Mesothelial cell of epicardium (in vitro differentiated cells): Measurements from ENCODE around the gene NAGS. TPM values are rescaled to one million over a fixed set of nuclear protein-coding genes. Genes with fewer than 3 reads are reported as not detected.
A peak's percentile ranks its signal among the peaks of the same experiment; 100 is the strongest.
"Not testable (repeated sequence)": the region's sequence is repeated elsewhere in the genome, so short reads cannot be mapped to it uniquely, and the experiment has no call there.

Experiments used
- DNase-seq, 2 experiments: peaks; one replicate each; pipeline ENCODE4 v3.0.0; 2021; ENCODE audit warnings: low spot score in 2 of 2; ENCODE audit not compliant: unreplicated experiment in 2 of 2
- H3K27ac Mint-ChIP-seq: 2 replicates; pipeline ENCODE4 v1.8.0; 2021; ENCODE audit warnings: mixed read lengths
- H3K27me3 Mint-ChIP-seq: 2 replicates; pipeline ENCODE4 v1.8.0; 2021; ENCODE audit warnings: low read depth, mixed read lengths
- H3K36me3 Mint-ChIP-seq: 2 replicates; pipeline ENCODE4 v1.8.0; 2021; ENCODE audit warnings: mixed read lengths
- H3K4me1 Mint-ChIP-seq: 2 replicates; pipeline ENCODE4 v1.8.0; 2021; ENCODE audit warnings: mixed read lengths
- H3K4me3 Mint-ChIP-seq: 2 replicates; pipeline ENCODE4 v1.8.0; 2021; ENCODE audit warnings: mild to moderate bottlenecking, moderate library complexity, mixed read lengths
- H3K9me3 Mint-ChIP-seq: 2 replicates; pipeline ENCODE4 v1.8.0; 2021; ENCODE audit warnings: mixed read lengths
- total RNA-seq: library from RNA; stranded (reverse); gene quantifications from 3 replicates; pipeline ENCODE4 v1.2.1, GENCODE V29; 2021
- TF ChIP-seq, protein P1 (sequence below): fragments of 200-600 bp; sonication (generic); IDR thresholded peaks from one replicate; pipeline ENCODE4 v1.5.0; 2021; ENCODE audit warnings: antibody characterized with exemption; ENCODE audit not compliant: unreplicated experiment

Gene NAGS
- total RNA-seq, 1 donor from 2014 or later = 0.42 TPM

DNA sequence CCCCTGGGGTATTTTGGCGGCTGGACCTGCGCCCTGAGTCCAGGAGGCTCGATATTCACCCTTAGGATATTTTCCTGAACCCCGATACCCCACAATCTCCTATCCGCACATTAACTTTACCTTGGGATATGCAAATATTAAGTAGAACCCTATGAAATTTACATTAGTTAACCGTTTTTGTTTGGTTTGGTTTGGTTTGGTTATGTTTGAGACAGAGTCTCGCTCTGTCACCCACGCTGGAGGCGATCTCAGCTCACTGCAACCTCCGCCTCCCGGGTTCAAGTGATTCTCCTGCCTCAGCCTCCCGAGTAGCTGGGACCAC, 9.3 kb upstream of the NAGS start:
- no peak for DNase-seq
- Mint-ChIP-seq H3K36me3 (no peaks in the 10 kb centered on the region), H3K4me1 (no peaks in the 10 kb centered on the region), H3K27ac (no peak overlapping the region), H3K9me3 (no peaks in the 10 kb centered on the region), H3K27me3 (peaks cover 41% of the 10 kb centered on the region), H3K4me3 (peak overlapping the region; percentile 38)
- TF ChIP-seq, protein P1, sequence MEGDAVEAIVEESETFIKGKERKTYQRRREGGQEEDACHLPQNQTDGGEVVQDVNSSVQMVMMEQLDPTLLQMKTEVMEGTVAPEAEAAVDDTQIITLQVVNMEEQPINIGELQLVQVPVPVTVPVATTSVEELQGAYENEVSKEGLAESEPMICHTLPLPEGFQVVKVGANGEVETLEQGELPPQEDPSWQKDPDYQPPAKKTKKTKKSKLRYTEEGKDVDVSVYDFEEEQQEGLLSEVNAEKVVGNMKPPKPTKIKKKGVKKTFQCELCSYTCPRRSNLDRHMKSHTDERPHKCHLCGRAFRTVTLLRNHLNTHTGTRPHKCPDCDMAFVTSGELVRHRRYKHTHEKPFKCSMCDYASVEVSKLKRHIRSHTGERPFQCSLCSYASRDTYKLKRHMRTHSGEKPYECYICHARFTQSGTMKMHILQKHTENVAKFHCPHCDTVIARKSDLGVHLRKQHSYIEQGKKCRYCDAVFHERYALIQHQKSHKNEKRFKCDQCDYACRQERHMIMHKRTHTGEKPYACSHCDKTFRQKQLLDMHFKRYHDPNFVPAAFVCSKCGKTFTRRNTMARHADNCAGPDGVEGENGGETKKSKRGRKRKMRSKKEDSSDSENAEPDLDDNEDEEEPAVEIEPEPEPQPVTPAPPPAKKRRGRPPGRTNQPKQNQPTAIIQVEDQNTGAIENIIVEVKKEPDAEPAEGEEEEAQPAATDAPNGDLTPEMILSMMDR = peak; percentile 15

DNA sequence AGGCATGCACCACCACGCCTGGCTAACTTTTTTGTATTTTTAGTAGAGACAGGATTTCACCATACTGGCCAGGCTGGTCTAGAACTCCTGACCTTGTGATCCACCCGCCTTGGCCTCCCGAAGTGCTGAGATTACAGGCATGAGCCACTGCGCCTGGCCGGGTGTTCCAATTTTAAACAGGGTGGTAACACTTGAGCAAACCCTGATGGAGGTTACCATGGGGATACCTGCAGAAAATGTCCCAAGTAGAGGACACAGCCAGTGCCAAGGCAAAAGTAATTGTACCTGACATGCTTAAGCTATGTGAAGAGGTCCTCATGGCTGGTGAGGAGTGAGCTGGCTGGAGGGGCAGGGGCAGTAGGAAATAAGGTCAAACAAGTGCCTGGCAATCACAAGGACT, 7.2 kb upstream of the NAGS start:
- H3K27ac Mint-ChIP-seq, H3K4me3 Mint-ChIP-seq, H3K4me1 Mint-ChIP-seq, DNase-seq, H3K9me3 Mint-ChIP-seq, H3K36me3 Mint-ChIP-seq: not testable (repeated sequence)
- peaks cover 57% of the 10 kb centered on the region for H3K27me3 Mint-ChIP-seq

DNA sequence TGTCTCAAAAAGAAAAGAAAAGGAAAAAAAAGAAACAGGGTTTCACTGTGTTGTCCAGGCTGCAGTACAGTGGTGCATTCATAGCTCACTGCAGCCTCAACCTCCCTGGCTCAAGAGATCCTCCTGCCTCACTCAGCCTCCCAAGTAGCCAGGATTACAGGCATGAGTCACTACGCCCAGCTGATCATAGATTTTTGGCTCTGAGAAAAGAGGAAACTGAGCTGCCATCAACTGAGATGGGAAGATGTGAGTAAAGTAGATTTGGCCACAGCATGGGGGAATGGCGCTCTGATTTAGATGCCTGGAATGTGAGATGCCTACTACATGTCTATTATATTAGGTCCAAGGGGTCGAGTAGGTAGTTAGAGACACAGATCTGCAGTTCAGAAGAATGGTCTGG, 5.9 kb upstream of the NAGS start:
- no peak for DNase-seq
- Mint-ChIP-seq H3K36me3 (no peaks in the 10 kb centered on the region), H3K27ac (no peak overlapping the region), H3K4me1 (no peaks in the 10 kb centered on the region), H3K9me3 (no peaks in the 10 kb centered on the region), H3K27me3 (peaks cover 68% of the 10 kb centered on the region), H3K4me3 (no peak overlapping the region)
- TF ChIP-seq, protein P1 = no peak

DNA sequence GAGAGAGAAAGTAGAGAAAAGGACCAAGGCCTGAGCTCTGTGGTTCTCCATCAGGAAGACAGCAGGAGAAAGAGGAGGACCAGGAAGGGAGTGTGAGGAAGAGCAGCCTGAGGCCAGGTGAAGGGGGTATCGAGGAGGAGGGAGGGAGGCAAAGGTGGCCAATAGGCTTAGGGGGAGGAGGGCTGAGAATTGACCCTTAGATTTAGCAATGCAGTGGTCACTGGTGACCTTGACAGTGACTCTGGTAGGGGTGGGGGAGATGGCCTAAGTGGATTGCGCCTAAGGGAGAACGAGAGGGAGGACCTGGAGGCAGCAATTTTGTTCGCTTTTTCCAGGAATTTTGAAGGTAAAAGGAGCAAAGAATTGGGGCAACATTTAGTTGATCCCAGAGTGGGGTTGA, 5.4 kb upstream of the NAGS start:
- no peak for DNase-seq
- no peak overlapping the region for H3K4me3 Mint-ChIP-seq
- no peak overlapping the region for H3K27ac Mint-ChIP-seq
- H3K36me3 Mint-ChIP-seq = no peaks in the 10 kb centered on the region
- peaks cover under 1% of the 10 kb centered on the region for H3K4me1 Mint-ChIP-seq
- H3K27me3 Mint-ChIP-seq = peaks cover 73% of the 10 kb centered on the region
- no peaks in the 10 kb centered on the region for H3K9me3 Mint-ChIP-seq
- TF ChIP-seq, protein P1 = no peak

DNA sequence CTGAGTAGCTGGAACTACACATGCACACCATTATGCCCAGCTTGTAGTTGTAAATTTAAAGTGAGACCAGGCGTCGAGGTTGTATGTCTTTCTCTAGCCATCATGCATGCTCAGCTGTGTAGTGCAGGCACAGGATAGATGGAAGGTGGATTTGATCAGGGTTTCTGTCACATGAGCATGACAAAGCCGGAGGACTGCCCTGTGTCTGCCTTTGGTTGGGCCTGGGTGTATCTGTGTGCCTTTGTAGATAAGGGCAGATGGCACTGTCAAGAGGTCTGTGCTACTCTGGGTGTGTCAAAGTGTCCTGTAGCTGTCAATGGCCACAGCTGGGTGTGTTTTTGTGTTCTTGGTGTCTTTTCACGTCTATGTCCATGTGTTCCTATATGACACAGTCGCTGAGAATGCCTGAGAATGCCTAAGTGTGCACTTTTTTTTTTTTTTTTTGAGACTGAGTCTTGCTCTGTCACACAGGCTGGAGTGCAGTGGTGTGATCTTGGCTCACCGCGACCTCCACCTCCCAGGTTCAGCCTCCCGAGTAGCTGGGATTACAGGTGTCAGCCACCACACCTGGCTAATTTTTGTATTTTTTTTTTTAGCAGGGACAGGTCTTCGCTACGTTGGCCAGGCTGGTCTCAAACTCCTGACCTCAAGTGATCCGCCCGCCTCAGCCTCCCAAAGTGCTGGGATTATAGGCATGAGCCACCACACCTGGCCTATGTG, 4.1 kb upstream of the NAGS start:
- H3K36me3 Mint-ChIP-seq = no peaks in the 10 kb centered on the region
- no peak overlapping the region for H3K4me3 Mint-ChIP-seq
- H3K9me3 Mint-ChIP-seq = no peaks in the 10 kb centered on the region
- peaks cover 73% of the 10 kb centered on the region for H3K27me3 Mint-ChIP-seq
- no peak for DNase-seq
- peaks cover 4% of the 10 kb centered on the region for H3K4me1 Mint-ChIP-seq
- H3K27ac Mint-ChIP-seq = no peak overlapping the region
- TF ChIP-seq, protein P1 = no peak

DNA sequence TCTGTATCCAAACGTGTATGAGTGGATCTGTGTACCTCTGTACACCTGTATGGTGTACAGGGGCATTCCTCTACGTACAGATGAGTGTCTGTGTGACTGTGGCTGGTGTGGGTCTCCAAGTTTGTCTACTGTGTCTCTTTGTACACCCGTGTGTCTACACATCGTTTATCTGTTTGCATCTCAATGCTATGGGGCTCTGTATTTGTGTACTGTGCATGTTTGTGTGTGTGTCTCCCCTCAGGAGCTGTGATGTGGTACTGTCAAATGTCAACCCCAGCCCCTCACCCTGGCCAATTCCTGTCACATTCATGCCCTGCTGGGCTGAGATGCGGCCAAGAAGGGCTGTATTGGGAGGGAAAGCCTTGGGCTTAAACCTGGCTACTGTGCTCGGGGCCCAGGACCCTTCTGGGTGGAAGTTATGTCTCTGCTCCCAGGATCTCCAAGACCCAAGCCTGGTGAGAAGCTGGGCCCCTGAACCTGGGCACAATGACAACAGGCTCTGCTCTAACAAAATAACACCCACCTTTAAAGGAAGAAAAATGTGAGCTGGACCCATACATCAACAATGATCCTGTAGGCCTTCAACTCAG, 3.5 kb upstream of the NAGS start:
- TF ChIP-seq, protein P1 = no peak
- Mint-ChIP-seq H3K4me3 (no peak overlapping the region), H3K27me3 (peaks cover 73% of the 10 kb centered on the region), H3K4me1 (peaks cover 5% of the 10 kb centered on the region), H3K36me3 (no peaks in the 10 kb centered on the region), H3K27ac (no peak overlapping the region), H3K9me3 (no peaks in the 10 kb centered on the region)
- no peak for DNase-seq
